Right cardiac atrium (tissue), 5 donors: Measurements from ENCODE around the gene FTO. TPM values are rescaled to one million over a fixed set of nuclear protein-coding genes. Genes with fewer than 3 reads are reported as not detected.

Source experiments
- ATAC-seq, 2 donors: fragments of 200-7000 bp; cut with Tn5 transposase; one replicate each; pipeline versions ENCODE4 v1.8.0 to v1.9.1; 2020; ENCODE audit warnings: moderate library complexity in 2 of 2, mild to moderate bottlenecking in 1 of 2
- DNase-seq, 3 donors: peaks; one replicate each; pipeline ENCODE4 v3.0.0-alpha.2; 2020
- H3K27ac ChIP-seq: one replicate; pipeline ENCODE4 v1.5.1; 2013; ENCODE audit warnings: mild to moderate bottlenecking, low read length, control low read depth, moderate library complexity
- H3K27me3 ChIP-seq: one replicate; pipeline ENCODE4 v1.6.1; 2013; ENCODE audit not compliant: control insufficient read depth, insufficient read depth
- H3K4me1 ChIP-seq: one replicate; pipeline ENCODE4 v1.6.1; 2013; ENCODE audit warnings: low read length; ENCODE audit not compliant: control insufficient read depth, insufficient read depth
- H3K4me3 ChIP-seq: one replicate; pipeline ENCODE4 v1.5.1; 2013; ENCODE audit warnings: low read length, control low read depth
- H3K9me3 ChIP-seq: one replicate; pipeline ENCODE4 v1.6.1; 2013; ENCODE audit warnings: low read length; ENCODE audit not compliant: control insufficient read depth
- WGBS: extraction: QIAGEN DNeasy Blood & Tissue Kit; methylation state at CpG from one replicate; pipeline ENCODE4 v1.1.7; 2013; 5-methylcytosine and 5-hydroxymethylcytosine counted together
- intact Hi-C, 4 donors: fragments of 100-400 bp; cut with DNase I; formaldehyde crosslinking; loops; one replicate each; pipeline versions ENCODE4 v1.11.0 to v1.14.0; 2022 to 2023
- polyA plus RNA-seq: library from polyadenylated mRNA; stranded (reverse); fragments of 200-250 nt; gene quantifications from one replicate; pipeline ENCODE4 v1.2.3, GENCODE V29; 2013
- total RNA-seq, 4 donors: library from RNA; stranded (reverse); fragmentation: NEBNext Ultra II Directional; extraction: Animal tissue kit (Norgen Biotek cat#: 25700); gene quantifications; one replicate each; pipeline ENCODE4 v1.2.1, GENCODE V29; 2021
- donor health status: healthy with polysubstance abuse.
- donor health status: DM: no; HTN: yes; CAD: no.
- donor health status: DM: no; HTN: no; CAD: no.
- donor health status: DM: no; HTN: yes; CAD: no; lungs with severe emphysema.
- donor health status: DM: yes; HTN: yes; CAD: no.

Gene FTO
- total and polyA plus RNA-seq, 5 donors, result 21.9 to 86.3 (median 78.2) TPM

DNA sequence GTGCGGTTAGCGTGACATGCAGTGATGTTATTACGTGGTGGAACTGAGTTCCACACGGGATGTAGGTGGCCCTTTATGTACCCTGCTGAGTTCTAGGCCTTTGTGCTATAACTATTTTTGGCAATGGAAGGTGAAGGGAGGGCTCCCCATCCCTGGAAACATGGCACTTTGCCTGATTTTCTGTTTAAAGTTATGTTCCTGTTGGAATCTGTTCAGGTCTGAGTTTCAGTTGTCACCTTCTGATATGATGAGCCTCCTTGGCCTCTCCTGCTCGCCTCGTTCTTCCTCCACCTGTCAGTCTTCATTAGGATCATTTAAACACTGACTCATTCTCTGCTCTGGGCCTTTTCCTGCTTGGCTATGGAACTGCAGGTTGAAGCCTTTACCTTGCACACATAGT is 200.6 kb downstream of the FTO start:
- intact Hi-C loops, result no loop called here
- Histone ChIP-seq H3K27ac (no peak overlapping the region), H3K9me3 (no peaks in the 10 kb centered on the region), H3K4me3 (no peak overlapping the region), H3K27me3 (no peaks in the 10 kb centered on the region), H3K4me1 (no peaks in the 10 kb centered on the region)
- whole genome bisulfite sequencing, result 88% methylated on average over 6 of the region's 6 CpGs
- DNase-seq (no peak), ATAC-seq (no peak)

DNA sequence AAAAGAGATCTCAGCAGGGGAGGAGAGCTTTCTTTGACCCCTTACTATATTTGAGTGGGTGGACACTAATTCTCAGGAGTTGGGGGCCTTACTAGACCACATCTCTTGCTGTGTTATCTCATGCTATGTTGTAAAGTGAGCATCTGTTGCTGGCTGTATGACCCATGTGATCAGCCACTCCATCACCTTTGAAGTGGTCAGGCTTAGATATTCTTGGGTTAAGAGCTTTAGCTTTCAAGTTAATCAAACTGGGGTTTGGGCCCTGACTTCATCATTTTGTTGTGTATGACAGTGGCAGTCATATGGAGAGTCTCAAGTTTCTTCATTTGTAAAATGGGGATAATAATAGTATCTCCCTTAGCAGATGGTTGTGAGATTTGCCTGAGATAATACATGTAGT is 201.1 kb downstream of the FTO start:
- H3K4me1 ChIP-seq, result no peaks in the 10 kb centered on the region

GRCh38 chr16:53908731-53909130 is 204.8 kb downstream of the FTO start:
- Histone ChIP-seq H3K4me3 (no peak overlapping the region), H3K27me3 (no peaks in the 10 kb centered on the region), H3K4me1 (peaks cover 3% of the 10 kb centered on the region), H3K9me3 (no peaks in the 10 kb centered on the region), H3K27ac (no peak overlapping the region)
- ATAC-seq, result no peak
- WGBS, result 50% methylated on average over 3 of the region's 3 CpGs
- no peak for DNase-seq
- intact Hi-C loops, result no loop called here

More for the DNA sequence above, 201.1 kb downstream of the FTO start:
- Histone ChIP-seq H3K27ac (no peak overlapping the region), H3K27me3 (no peaks in the 10 kb centered on the region), H3K9me3 (no peaks in the 10 kb centered on the region), H3K4me3 (no peak overlapping the region)
- intact Hi-C loops, result no loop called here
- ATAC-seq (no peak), DNase-seq (no peak)

- ATAC-seq, result peak; percentile 63 to 68
- Histone ChIP-seq H3K9me3 (no peaks in the 10 kb centered on the region), H3K27me3 (no peaks in the 10 kb centered on the region), H3K4me1 (peaks cover 7% of the 10 kb centered on the region), H3K4me3 (no peak overlapping the region), H3K27ac (peak overlapping the region; percentile 51)
- WGBS, result 77% methylated on average over 7 of the region's 7 CpGs
- intact Hi-C loops, result no loop called here
- DNase-seq, result no peak
Observed at GRCh38 chr16:53910990-53911389, 207.0 kb downstream of the FTO start.

DNA sequence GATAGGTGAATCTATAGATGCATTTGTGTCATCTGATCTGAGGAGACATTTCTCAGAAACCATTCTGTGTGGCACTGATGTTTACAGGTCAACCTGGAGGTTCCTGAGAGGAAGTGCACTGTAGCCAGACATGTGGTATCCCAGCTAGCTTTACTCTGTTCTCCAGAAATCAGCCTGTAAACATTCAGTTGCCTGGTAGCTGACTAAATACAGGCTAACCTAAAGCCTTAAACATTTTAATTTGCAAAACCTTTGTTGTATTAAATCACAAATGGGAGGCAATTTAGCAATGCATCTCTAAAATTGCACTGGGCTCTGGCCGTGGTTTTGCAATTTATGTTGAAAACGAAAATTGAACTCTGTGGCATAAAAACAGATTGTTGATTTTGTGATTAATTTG is 207.6 kb downstream of the FTO start:
- H3K9me3 ChIP-seq, result no peaks in the 10 kb centered on the region
- intact Hi-C loops, result no loop called here
- no peaks in the 10 kb centered on the region for H3K27me3 ChIP-seq
- ATAC-seq (no peak), DNase-seq (no peak)
- peak overlapping the region; percentile 51 for H3K27ac ChIP-seq
- no peak overlapping the region for H3K4me3 ChIP-seq
- 79% methylated on average over 2 of the region's 2 CpGs for WGBS
- peaks cover 7% of the 10 kb centered on the region for H3K4me1 ChIP-seq

- Histone ChIP-seq H3K27ac (no peak overlapping the region), H3K4me3 (no peak overlapping the region), H3K27me3 (no peaks in the 10 kb centered on the region), H3K9me3 (no peaks in the 10 kb centered on the region), H3K4me1 (peaks cover 7% of the 10 kb centered on the region)
- WGBS, result 97% methylated on average over 2 of the region's 2 CpGs
- intact Hi-C loops, result no loop called here
- no peak for ATAC-seq
- no peak for DNase-seq
Observed at GRCh38 chr16:53912155-53912554, 208.2 kb downstream of the FTO start.

DNA sequence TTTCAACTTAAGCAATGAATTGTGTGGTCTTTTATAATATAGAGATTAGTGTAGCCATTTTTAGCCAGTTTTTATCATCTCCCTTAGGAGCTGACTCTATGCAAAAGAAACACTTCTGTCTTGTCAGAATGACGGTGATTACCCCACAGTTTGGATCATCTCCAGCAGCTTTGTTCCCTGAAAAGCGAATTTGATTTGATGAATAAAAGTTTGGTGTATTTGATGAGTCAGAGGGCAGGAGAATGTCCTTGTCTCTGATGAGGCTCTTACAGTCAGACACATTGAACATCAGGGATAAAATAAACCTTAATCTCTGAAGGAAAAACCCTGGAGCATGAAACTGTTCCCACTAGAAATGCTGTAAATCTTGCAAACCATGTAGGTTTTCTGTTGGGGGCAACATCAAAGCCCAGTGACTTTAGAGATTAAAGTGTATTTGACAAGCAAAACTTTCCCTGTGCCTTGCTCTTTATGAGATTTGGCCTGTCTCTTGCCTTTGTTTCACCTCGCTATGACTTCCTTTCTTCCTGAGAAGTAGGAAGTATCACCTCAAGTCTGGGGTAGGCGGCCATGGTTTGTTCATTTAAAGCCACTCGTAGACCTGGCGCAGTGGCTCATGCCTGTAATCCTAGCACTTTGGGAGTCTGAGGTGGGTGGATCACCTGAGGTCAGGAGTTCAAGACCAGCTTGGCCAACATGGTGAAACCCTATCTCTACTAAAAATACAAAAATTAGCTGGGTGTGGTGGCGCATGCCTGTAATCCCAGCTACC is 209.3 kb downstream of the FTO start:
- no peaks in the 10 kb centered on the region for H3K9me3 ChIP-seq
- H3K4me1 ChIP-seq, result peaks cover 8% of the 10 kb centered on the region
- H3K27ac ChIP-seq, result peak overlapping the region; percentile 87
- H3K4me3 ChIP-seq, result no peak overlapping the region
- peak in 1 of 3 donors; percentile 31 for DNase-seq
- H3K27me3 ChIP-seq, result no peaks in the 10 kb centered on the region
- 59% methylated on average over 7 of the region's 7 CpGs for WGBS
- peak; percentile 43 to 82 for ATAC-seq
- intact Hi-C loops, result no loop called here

DNA sequence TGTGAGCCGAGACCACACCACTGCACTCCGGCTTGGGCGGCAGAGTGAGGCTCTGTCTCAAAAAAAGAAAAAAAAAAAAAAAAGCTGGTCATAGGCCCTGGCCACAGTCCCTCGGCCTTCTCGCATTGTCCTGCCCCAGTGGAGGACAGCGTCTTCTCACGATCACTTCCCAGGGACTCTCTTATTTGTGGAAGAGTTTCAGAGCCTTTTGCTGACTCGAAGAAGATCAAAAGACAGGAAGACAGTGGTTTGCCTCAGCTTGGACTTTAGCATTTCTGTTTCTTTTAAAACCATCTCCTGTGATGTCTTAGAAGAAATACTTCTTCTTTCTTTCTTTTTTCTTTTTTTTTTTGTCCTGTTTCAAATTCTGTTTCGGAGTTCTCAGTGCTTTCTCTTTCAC is 210.0 kb downstream of the FTO start:
- no peak overlapping the region for H3K4me3 ChIP-seq
- no peaks in the 10 kb centered on the region for H3K9me3 ChIP-seq
- intact Hi-C loops, result no loop called here
- H3K27ac ChIP-seq, result peak overlapping the region; percentile 87
- H3K27me3 ChIP-seq, result no peaks in the 10 kb centered on the region
- DNase-seq (peak in 1 of 3 donors; percentile 25), ATAC-seq (peak; percentile 14 to 36)
- 72% methylated on average over 9 of the region's 9 CpGs for WGBS
- H3K4me1 ChIP-seq, result peaks cover 8% of the 10 kb centered on the region

DNA sequence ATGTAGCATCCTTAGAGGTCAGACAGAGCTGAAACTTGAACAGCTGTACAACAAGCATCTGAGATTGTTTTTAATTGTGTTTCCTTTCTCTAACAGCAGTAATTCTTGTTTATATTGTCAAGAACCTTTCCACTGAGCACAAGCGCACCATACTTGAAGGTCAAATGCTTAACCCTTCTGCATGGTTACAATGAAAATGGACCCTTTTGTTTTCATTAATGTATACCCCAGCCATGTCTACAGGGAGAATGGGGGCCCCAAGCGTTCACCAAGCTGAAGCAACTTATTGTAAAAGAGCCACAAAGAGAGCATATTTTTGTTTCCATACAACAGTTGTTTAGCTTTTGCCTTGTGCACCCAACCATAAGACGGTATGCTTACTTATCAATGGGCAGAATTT is 210.8 kb downstream of the FTO start:
- Histone ChIP-seq H3K4me1 (peaks cover 8% of the 10 kb centered on the region), H3K27me3 (no peaks in the 10 kb centered on the region), H3K4me3 (no peak overlapping the region), H3K27ac (peak overlapping the region; percentile 57), H3K9me3 (no peaks in the 10 kb centered on the region)
- DNase-seq (no peak), ATAC-seq (no peak)
- 95% methylated on average over 3 of the region's 3 CpGs for WGBS
- intact Hi-C loops, result no loop called here

DNA sequence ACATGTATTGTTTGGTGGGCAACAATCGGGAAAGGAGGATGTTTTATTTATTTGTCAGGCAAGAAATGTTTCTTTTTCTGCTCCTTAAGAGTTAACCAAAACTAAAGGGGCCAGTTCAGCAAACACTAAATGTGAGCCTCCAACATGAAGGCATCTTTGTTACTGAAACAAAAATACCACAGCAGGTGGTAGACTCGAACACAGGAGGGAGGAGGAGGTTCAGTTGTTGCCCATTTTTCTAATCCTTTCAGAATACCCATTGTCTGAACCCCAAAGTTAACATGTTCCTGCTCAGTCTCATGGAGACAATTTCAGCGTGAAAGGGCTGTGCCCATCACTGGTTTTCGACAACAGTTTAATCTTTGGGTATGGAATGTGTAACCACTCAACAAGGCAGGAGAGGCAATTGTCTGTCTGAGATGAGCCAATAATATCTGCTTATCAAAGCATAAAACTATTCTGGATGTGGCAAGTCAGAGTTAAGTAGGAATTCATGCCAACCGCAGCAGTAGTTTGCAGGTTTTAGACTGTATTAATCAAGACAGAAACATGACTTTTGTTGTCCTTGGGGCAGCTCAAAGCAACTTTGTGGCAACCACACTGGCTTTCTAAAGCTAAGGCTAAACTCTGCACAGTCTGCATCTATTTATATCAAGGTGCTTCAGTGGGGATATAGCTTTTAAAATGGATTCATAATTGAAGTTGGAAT is 211.7 kb downstream of the FTO start:
- Histone ChIP-seq H3K4me1 (peaks cover 11% of the 10 kb centered on the region), H3K27ac (peak overlapping the region; percentile 82), H3K4me3 (no peak overlapping the region), H3K27me3 (no peaks in the 10 kb centered on the region), H3K9me3 (no peaks in the 10 kb centered on the region)
- intact Hi-C loops, result no loop called here
- WGBS, result 71% methylated on average over 5 of the region's 5 CpGs
- ATAC-seq (peak in 1 of 2 donors; percentile 49), DNase-seq (no peak)

DNA sequence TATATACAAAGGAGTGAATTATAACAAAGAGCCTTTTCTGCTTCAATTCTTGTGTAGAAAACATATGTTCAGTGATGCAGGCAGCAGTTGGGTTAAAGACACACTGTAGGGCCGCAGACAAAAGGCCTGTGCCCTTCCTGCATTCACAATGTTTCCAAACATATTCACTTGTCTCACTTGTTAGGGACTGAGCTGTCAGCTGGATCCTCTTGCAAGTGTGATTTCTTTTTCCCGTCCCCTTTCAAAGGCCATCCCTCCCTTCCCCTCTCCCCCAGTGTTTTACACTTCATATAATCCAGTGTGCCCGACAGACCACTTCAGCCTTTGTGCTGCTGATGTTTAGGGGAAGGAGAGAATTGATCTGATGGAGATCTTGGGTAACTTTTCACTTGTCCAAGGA is 217.0 kb downstream of the FTO start:
- peak; percentile 22 to 41 for ATAC-seq
- intact Hi-C loops, result no loop called here
- WGBS, result 63% methylated on average over 3 of the region's 3 CpGs

More for the DNA sequence above, 217.0 kb downstream of the FTO start:
- Histone ChIP-seq H3K27me3 (no peaks in the 10 kb centered on the region), H3K4me1 (peaks cover 8% of the 10 kb centered on the region), H3K27ac (peak overlapping the region; percentile 31), H3K9me3 (no peaks in the 10 kb centered on the region), H3K4me3 (no peak overlapping the region)
- no peak for DNase-seq
